Esophagus muscularis mucosa (tissue), 4 donors: Measurements from ENCODE around the gene CRYBA1.

Experiments used
- EP300 ChIP-seq: sonication (generic); formaldehyde crosslinking; IDR thresholded peaks from one replicate; pipeline ENCODE4 v1.6.1; 2017; ENCODE audit warnings: antibody characterized with exemption
- POLR2A ChIP-seq: fragments of 450-650 bp; IDR thresholded peaks from one replicate; pipeline ENCODE4 v1.6.1; 2017; ENCODE audit warnings: antibody characterized with exemption, moderate library complexity, mild to moderate bottlenecking, low read depth
- POLR2AphosphoS5 ChIP-seq, 2 donors: sonication (generic); formaldehyde crosslinking; IDR thresholded peaks; one replicate each; pipeline ENCODE4 v1.6.1; 2017; ENCODE audit warnings: antibody characterized with exemption in 2 of 2
- TF ChIP-seq, protein P1 (sequence below), 3 experiments: fragments of 200-600 bp in 2 of 3; fragments of 450-650 bp in 1 of 3; sonication (generic) in 2 of 3; IDR thresholded peaks; one replicate each; pipeline ENCODE4 v1.5.1; 2017 to 2019; ENCODE audit warnings: antibody characterized with exemption in 3 of 3, mild to moderate bottlenecking in 2 of 3, moderate library complexity in 1 of 3

- TF ChIP-seq, protein P1, sequence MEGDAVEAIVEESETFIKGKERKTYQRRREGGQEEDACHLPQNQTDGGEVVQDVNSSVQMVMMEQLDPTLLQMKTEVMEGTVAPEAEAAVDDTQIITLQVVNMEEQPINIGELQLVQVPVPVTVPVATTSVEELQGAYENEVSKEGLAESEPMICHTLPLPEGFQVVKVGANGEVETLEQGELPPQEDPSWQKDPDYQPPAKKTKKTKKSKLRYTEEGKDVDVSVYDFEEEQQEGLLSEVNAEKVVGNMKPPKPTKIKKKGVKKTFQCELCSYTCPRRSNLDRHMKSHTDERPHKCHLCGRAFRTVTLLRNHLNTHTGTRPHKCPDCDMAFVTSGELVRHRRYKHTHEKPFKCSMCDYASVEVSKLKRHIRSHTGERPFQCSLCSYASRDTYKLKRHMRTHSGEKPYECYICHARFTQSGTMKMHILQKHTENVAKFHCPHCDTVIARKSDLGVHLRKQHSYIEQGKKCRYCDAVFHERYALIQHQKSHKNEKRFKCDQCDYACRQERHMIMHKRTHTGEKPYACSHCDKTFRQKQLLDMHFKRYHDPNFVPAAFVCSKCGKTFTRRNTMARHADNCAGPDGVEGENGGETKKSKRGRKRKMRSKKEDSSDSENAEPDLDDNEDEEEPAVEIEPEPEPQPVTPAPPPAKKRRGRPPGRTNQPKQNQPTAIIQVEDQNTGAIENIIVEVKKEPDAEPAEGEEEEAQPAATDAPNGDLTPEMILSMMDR (IDR thresholded peaks at IDR 0.05), result no peak
- TF ChIP-seq POLR2A, result no peak
- no peak for TF ChIP-seq POLR2AphosphoS5 (IDR thresholded peaks at IDR 0.05)
- TF ChIP-seq EP300, result no peak
These were observed 17.3 kb downstream of the CRYBA1 start for GRCh38 chr17:29263916-29264315.
